DMS 273 (cell line): ENCODE data around the gene TIE1.

Experiments
- DNase-seq: peaks from one replicate; lab custom pipeline; 2025; ENCODE audit not compliant: unreplicated experiment; lab: John Stamatoyannopoulos, UW

Gene TIE1

DNA sequence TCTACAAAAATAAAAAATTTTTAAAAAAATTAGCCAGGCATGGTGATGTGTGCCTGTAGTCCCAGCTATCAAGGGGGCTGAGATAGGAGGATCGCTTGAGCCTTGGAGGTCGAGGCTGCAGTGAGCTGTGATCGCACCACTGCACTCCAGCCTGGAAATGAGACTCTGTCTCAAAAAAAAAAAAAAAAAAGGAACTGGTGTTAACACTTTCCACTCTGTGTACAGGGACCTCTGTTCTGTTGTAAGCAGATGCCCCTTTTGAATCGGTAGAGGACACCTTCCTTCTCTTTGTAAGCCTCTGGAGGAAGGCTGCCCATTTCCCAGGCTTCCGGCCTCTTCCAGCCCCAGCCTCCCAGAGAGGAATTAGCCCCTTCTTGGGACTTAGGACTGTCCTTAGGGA is 8.1 kb upstream of the TIE1 start:
- no peak for DNase-seq

DNA sequence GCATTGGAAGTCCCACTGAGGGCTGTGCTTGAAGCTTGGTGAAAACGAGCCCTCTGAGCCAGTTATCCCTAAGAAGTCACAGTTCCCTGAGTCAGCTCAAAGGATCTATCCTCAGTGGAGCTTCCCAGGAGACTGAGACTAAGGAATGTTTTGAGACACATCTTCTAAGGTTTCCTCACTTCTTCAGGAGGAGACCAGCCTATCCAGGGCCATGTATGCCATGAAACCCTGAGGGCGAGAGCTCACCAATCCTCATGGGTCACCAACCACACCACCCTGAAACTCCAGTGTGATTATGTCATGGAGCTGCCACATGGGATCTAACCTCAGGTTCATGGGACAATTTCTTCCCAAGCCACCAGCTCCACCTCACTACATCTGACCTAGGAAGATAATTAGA is 7.6 kb upstream of the TIE1 start:
- no peak for DNase-seq

DNA sequence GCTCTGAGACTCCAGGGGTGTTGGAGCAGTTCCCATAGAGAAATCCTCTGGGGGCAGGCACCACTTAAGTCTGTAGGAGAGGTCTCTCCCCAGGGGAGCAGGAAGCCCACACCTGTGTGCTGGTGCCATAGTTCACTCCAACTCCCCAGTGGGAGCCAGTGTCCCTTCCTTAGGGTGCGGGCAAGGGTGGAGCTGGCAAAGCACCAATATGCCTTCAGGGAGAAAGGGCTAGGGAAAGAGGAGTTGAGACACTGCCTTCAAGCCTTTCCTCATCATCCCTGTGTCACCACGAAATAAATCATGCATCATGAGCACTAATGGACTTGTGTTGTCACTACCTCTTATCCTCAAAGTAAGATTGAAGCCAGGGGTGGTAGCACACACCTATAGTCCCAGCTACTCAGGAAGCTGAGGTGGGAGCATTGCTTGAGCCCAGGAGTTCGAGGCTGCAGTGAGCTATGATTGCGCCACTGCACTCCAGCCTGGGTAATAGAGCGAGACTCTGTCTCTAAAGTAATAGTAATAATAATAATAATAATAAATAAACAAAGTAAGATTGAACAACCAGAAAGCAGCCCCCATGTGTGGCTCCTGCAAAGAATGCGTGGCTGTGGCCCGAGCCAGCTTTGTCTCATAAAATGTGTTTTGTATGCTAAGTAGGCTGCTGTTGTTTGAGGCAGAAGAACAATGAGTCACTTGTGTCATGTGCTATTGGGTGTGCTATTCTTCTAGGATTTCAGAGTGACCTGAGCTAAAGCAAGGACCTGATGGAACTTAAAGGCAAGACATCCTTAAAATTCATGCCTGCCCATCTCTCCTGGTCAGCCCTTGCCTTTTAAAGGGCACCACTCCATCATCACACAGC is 6.7 kb upstream of the TIE1 start:
- no peak for DNase-seq

DNA sequence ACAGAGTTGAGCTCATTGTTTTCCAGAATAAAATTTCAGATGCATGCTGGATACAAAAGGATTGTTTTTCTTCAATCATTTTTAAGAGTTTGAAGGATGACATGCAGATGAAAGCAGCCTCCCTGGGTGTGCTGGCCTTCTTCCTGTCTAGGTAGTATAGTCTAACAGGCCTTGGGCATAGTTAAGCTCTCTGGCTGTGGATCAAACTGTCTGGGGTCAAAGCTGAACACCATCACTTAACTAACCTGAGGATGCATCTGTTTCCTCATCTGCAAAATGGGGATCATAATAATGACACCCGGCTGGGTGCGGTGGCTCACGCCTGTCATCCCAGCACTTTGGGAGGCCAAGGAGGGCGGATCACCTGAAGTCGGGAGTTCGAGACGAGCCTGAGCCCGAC is 6.0 kb upstream of the TIE1 start:
- DNase-seq = no peak

DNA sequence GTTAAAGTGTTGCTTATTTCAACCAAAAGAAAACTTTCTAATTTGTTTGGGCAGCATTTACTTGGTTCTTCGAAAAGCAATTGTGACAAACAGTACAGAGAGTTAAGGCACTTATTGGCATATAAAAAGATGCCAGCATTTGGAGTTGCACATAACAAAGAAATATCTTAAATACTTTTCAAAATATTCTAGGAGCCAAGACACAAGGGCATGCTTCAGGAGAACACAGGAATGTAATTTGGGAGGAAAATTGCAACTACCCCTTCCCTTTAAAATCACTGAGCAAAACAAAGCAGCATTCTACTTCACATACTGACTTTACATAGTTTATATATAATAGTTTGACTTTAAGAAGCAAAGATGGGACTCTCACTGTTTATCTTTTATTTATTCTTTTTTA is 4.6 kb upstream of the TIE1 start:
- DNase-seq = no peak

DNA sequence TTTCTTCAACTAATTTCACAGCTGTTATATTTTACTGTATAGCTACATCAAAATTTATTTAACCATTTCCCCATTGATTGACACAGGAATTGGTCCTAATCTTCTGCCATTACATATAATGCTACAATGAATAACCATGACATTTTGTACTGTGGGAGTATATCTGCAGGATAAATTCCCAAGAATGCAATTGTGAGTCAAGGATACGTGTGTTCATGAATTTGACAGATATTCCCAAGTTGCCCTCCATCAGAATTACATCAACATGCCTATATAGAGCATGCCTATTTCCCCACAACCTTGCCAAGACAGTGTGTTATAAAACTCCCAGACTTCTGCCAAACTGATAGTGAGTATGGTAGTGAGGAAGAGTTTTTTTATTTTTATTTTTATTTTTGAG is 2.7 kb upstream of the TIE1 start:
- DNase-seq = no peak

DNA sequence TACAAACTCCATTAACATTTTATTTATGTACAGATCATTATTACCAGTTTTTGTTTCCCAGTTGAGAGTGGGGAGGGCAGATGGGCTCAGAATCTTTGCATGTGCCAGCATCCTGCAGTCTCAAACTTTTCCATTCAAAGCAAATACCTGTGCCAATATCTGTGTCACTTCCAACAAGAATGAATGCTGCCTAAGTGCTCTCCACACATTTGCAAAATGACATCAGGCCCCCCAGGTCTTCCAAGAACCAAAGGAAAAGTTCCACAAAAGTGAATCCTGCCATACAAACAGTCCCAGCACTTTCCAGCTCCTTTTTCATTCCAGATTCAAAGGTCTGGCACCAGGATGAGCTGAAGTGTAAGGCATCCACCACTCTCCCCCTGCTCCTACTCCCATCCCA is 1.7 kb upstream of the TIE1 start:
- no peak for DNase-seq

GRCh38 chr1:43302201-43302600 is 1.4 kb downstream of the TIE1 start:
- no peak for DNase-seq

GRCh38 chr1:43302721-43303470 is 2.1 kb downstream of the TIE1 start:
- no peak for DNase-seq

DNA sequence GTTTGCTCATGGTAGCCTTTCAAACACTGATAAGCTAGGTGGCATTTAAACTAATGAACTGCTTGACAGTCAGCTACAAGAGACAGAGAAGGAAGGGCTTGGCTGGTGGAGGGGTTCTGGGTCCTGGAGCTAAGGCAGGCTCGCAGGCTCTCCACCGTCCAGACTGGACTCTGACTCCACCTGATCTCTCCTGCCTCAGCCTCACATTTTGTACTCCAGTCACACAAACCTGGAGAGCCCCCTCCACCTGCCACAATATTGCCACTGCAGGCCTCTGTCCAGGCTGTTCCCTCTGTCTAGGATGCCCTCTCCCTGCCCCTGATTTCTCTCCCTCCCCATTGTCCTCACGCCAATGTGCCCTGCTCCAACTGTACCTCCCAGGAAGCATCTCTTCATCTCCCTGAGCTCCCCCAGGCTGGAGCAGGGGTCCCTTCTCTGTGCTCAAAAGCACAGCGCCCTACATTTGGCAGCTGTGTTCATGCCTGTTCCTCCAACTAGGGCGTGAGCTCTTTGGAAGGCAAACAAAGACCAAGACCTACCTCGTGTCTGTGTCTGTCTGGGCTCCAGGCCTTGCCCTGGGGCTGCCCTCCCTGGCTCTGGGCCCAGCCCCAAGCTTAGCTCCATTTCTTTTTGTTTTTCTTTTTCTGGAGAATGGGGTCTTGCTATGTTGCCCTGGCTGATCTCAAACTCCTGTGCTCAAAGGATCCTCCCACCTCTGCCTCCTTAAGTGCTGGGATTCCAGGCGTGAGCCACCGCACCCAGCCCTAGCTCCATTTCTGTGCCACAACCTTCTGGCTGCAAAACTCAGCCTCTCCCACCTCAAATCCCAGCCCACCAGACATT is 2.9 kb downstream of the TIE1 start:
- DNase-seq = no peak

DNA sequence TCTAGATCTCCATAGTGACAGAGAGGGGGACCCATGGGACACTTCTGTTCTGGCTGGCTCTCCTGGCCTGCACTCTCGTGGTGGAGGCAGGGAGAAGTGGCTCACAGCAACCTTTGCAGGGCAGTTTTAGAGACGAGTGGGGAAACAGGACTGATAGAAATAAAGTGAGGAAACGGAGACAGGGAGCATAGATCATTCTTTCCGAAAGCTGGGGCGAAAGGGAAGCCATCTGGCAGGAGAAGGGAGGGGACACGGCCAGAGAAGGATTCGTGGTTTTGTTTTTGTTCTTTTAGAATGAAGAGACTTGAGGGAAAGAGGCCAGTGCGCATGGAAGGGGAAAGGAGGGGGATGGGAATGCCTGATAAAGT is 3.5 kb downstream of the TIE1 start:
- no peak for DNase-seq

- DNase-seq = no peak
These were observed 4.1 kb downstream of the TIE1 start for GRCh38 chr1:43304771-43305300.

- DNase-seq = no peak
These were observed 4.7 kb downstream of the TIE1 start for GRCh38 chr1:43305461-43305860.

- no peak for DNase-seq
These were observed 5.3 kb downstream of the TIE1 start for GRCh38 chr1:43305926-43306687.

GRCh38 chr1:43306688-43307457 is 6.1 kb downstream of the TIE1 start:
- no peak for DNase-seq

- DNase-seq = no peak
These were observed 6.8 kb downstream of the TIE1 start for GRCh38 chr1:43307458-43308158.

DNA sequence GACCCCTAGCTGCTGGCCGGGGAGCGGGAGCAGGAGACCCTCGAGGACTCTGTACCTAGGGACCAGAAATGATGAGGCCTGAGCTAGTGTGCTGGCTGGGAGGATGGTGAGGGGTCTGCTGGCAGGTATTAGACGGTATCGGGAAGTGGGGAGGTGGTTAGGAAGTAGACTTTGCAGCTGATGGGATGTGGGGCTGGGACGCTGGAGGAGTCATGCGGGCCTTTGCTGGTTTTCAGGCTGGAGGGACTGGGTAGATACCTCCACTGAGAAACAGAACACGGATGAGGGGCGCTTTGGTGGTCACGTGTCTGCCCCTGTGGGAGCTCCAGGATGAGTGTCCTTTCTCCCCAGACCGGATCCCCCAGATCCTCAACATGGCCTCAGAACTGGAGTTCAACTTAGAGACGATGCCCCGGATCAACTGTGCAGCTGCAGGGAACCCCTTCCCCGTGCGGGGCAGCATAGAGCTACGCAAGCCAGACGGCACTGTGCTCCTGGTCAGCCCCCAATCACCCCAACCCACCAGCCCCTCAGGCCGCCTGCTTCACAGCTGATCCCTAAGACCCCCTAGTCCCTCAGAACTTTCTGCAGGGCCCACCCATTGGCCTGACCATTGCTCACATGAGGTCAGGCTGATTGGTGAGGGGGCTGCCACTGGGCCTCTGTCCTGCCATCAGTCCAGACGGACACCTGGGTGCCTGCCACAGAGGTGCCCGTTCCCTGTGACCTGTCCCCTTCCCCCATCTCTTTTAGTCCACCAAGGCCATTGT is 8.0 kb downstream of the TIE1 start:
- DNase-seq = no peak

DNA sequence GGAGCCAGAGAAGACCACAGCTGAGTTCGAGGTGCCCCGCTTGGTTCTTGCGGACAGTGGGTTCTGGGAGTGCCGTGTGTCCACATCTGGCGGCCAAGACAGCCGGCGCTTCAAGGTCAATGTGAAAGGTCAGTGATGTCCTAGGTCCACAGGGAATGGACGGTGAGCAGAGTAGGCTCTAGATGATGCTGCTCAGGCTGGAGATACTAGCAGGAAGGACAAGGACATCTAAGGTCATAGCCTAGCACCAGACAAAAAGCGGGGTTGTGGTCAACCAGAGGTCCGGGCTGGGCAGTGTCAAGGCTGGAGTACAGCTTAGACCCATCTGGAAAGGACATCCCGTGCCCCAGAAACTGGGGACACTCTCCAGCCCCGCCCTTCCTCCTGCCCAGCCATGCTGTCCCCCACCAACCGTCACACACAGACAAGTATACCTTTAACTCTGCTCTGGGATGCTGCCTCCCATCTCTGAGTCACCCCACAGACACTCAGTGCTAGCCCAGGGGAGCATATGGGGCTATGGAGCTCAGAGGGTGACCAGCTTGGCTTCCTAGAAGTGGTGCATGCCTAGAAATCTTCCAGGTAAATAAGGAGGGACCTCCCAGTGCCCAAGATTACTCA is 8.7 kb downstream of the TIE1 start:
- no peak for DNase-seq
